DND-41 (cell line): ENCODE data around the gene CASP9.
"Not testable (repeated sequence)": the region's sequence is repeated elsewhere in the genome, so short reads cannot be mapped to it uniquely, and the experiment has no call there.

Source experiments
- ATAC-seq: fragments of 200-7000 bp; cut with Tn5 transposase; 3 replicates; pipeline ENCODE4 v1.9.1; 2021; ENCODE audit warnings: low read depth; ENCODE audit not compliant: insufficient read depth
- DNase-seq: peaks from one replicate; pipeline ENCODE4 v3.0.0-alpha.2; 2020
- H2AFZ ChIP-seq: 2 replicates; pipeline ENCODE4 v1.6.0; 2012; ENCODE audit warnings: low read depth, low read length
- H3K27ac ChIP-seq: 2 replicates; pipeline ENCODE4 v1.5.1; 2012; ENCODE audit warnings: low read length, inconsistent platforms
- H3K27me3 ChIP-seq: fragments of 200-600 bp; sonication (generic); 2 replicates; pipeline ENCODE4 v1.6.0; 2012; ENCODE audit warnings: low read length, mild to moderate bottlenecking, inconsistent platforms; ENCODE audit not compliant: insufficient read depth, poor library complexity
- H3K36me3 ChIP-seq: 2 replicates; pipeline ENCODE4 v1.5.1; 2012; ENCODE audit warnings: low read length, inconsistent platforms; ENCODE audit not compliant: insufficient read depth
- H3K4me1 ChIP-seq: 2 replicates; pipeline ENCODE4 v1.5.1; 2012; ENCODE audit warnings: mild to moderate bottlenecking, low read length; ENCODE audit not compliant: insufficient read depth
- H3K4me2 ChIP-seq: 2 replicates; pipeline ENCODE4 v1.6.0; 2012; ENCODE audit warnings: mild to moderate bottlenecking, moderate library complexity, low read length, inconsistent platforms; ENCODE audit not compliant: insufficient read depth
- H3K4me3 ChIP-seq, 2 experiments: fragments of 200-600 bp in 1 of 2; shearing (Covaris generic) in 1 of 2; 2 replicates each; pipeline ENCODE4 v1.5.1; 2012 to 2016; ENCODE audit warnings: inconsistent platforms in 2 of 2, low read length in 2 of 2, mild to moderate bottlenecking in 2 of 2, low read depth in 1 of 2, moderate library complexity in 1 of 2
- H3K79me2 ChIP-seq: 2 replicates; pipeline ENCODE4 v1.6.0; 2012; ENCODE audit warnings: low read length, inconsistent platforms; ENCODE audit not compliant: insufficient read depth
- H3K9ac ChIP-seq: 2 replicates; pipeline ENCODE4 v1.6.0; 2012; ENCODE audit warnings: low read depth, mild to moderate bottlenecking, inconsistent platforms, low read length, moderate library complexity
- H3K9me3 ChIP-seq: 2 replicates; pipeline ENCODE4 v1.5.1; 2012; ENCODE audit warnings: low read length, moderate library complexity, mild to moderate bottlenecking, inconsistent platforms; ENCODE audit not compliant: insufficient read depth, severe bottlenecking
- H4K20me1 ChIP-seq: 2 replicates; pipeline ENCODE4 v1.6.0; 2012; ENCODE audit warnings: low read length; ENCODE audit not compliant: insufficient read depth
- CTCF ChIP-seq: IDR thresholded peaks from 2 replicates; pipeline ENCODE4 v1.5.1; 2012; ENCODE audit warnings: borderline replicate concordance, low read length, moderate library complexity, mild to moderate bottlenecking; ENCODE audit not compliant: poor library complexity, severe bottlenecking; ENCODE audit errors: extremely low read depth
- EZH2 ChIP-seq: IDR thresholded peaks from 3 replicates; pipeline ENCODE4 v1.6.1; 2012; ENCODE audit warnings: borderline replicate concordance, low read depth, mild to moderate bottlenecking, moderate library complexity, low read length, inconsistent platforms; ENCODE audit not compliant: severe bottlenecking

CASP9 gene

GRCh38 chr1:15485636-15486035 lies 38.4 kb downstream of the CASP9 start:
- no peak for TF ChIP-seq EZH2
- no peaks in the 10 kb centered on the region for H4K20me1 ChIP-seq
- no peaks in the 10 kb centered on the region for H3K79me2 ChIP-seq
- H3K36me3 ChIP-seq, result no peaks in the 10 kb centered on the region
- no peak overlapping the region for H3K9ac ChIP-seq
- DNase-seq (no peak), ATAC-seq (no peak)
- H3K4me1 ChIP-seq, result no peaks in the 10 kb centered on the region
- no peaks in the 10 kb centered on the region for H3K9me3 ChIP-seq
- no peak overlapping the region for H3K4me2 ChIP-seq
- no peak overlapping the region for H2AFZ ChIP-seq
- no peaks in the 10 kb centered on the region for H3K27me3 ChIP-seq
- H3K4me3 ChIP-seq, result no peak overlapping the region
- H3K27ac ChIP-seq, result no peak overlapping the region

- not testable (repeated sequence) for ATAC-seq, H3K79me2 ChIP-seq, H3K4me1 ChIP-seq, H4K20me1 ChIP-seq, H3K27me3 ChIP-seq, DNase-seq, H3K36me3 ChIP-seq, H2AFZ ChIP-seq, H3K4me3 ChIP-seq, H3K4me2 ChIP-seq, H3K9ac ChIP-seq, H3K9me3 ChIP-seq, H3K27ac ChIP-seq
These were observed 39.6 kb downstream of the CASP9 start for GRCh38 chr1:15484443-15484842.

GRCh38 chr1:15483971-15484370 lies 40.0 kb downstream of the CASP9 start:
- Histone ChIP-seq H3K4me1 (no peaks in the 10 kb centered on the region), H3K4me3 (no peak overlapping the region), H3K27me3 (no peaks in the 10 kb centered on the region), H3K9ac (no peak overlapping the region), H3K79me2 (no peaks in the 10 kb centered on the region), H3K4me2 (no peak overlapping the region), H4K20me1 (no peaks in the 10 kb centered on the region), H3K27ac (no peak overlapping the region), H2AFZ (no peak overlapping the region), H3K9me3 (no peaks in the 10 kb centered on the region), H3K36me3 (no peaks in the 10 kb centered on the region)
- no peak for DNase-seq
- TF ChIP-seq EZH2, result no peak
- TF ChIP-seq CTCF, result no peak
- ATAC-seq, result no peak

GRCh38 chr1:15482983-15483543 lies 41.0 kb downstream of the CASP9 start:
- H4K20me1 ChIP-seq, result not testable (repeated sequence)

GRCh38 chr1:15482455-15482854 lies 41.6 kb downstream of the CASP9 start:
- not testable (repeated sequence) for H3K36me3 ChIP-seq, H3K9ac ChIP-seq, DNase-seq, H3K79me2 ChIP-seq, H2AFZ ChIP-seq, H3K4me1 ChIP-seq, H3K27me3 ChIP-seq, ATAC-seq, H3K4me3 ChIP-seq, H4K20me1 ChIP-seq, H3K27ac ChIP-seq, H3K4me2 ChIP-seq, H3K9me3 ChIP-seq

More at GRCh38 chr1:15482983-15483543, 41.0 kb downstream of the CASP9 start:
- not testable (repeated sequence) for ATAC-seq, DNase-seq, H3K4me1 ChIP-seq, H3K79me2 ChIP-seq, H3K27me3 ChIP-seq, H3K36me3 ChIP-seq, H2AFZ ChIP-seq, H3K4me3 ChIP-seq, H3K27ac ChIP-seq, H3K4me2 ChIP-seq, H3K9me3 ChIP-seq, H3K9ac ChIP-seq
